HCT116 (cell line): Measurements from ENCODE around the gene MKRN1. TPM values are rescaled to one million over a fixed set of nuclear protein-coding genes. Genes with fewer than 3 reads are reported as not detected.

ENCODE experiments used
- ATAC-seq: fragments of 200-7000 bp; cut with Tn5 transposase; 2 replicates; pipeline ENCODE4 v1.9.1; 2020; ENCODE audit warnings: mild to moderate bottlenecking, moderate library complexity
- BruUV-seq: library from RNA; stranded (reverse); fragments of 400-500 nt; replicated peaks from 2 replicates; lab custom pipeline; 2021; lab: Mats Ljungman, UMichigan
- CTCF ChIA-PET: fragments of 300-600 bp; sonication (Branson Sonifier 250); formaldehyde crosslinking; loops from one replicate; lab custom pipeline; 2021; ENCODE audit warnings: antibody characterized with exemption; lab: Charles Lee
- POLR2A ChIA-PET: fragments of 300-600, 350-600 bp; sonication (Branson Sonifier 250); formaldehyde crosslinking; loops from one replicate; lab custom pipeline; 2021; ENCODE audit warnings: antibody characterized with exemption; lab: Charles Lee
- RAD21 ChIA-PET, 2 experiments: fragments of 300-600 bp; sonication (Branson Sonifier 250); formaldehyde crosslinking; loops; one replicate each; lab custom pipeline; 2023; ENCODE audit warnings: low total read pairs in 2 of 2; ENCODE audit not compliant: uncharacterized antibody in 2 of 2, unreplicated experiment in 2 of 2, low non-redundant PET in 1 of 2; lab: Charles Lee
- DNase-seq: peaks from one replicate; pipeline ENCODE4 v3.0.0-alpha.2; 2010; ENCODE audit warnings: low read depth, low spot score
- H2AFZ ChIP-seq: fragments of 200-600 bp; shearing (Covaris generic), sonication (generic); 2 replicates; pipeline ENCODE4 v1.6.1; 2017; ENCODE audit warnings: low read depth, mixed run types, mixed read lengths, antibody characterized with exemption, low read length; ENCODE audit not compliant: poor library complexity, severe bottlenecking
- H3K27ac ChIP-seq: 2 replicates; pipeline ENCODE4 v1.5.1; 2012; ENCODE audit warnings: low read depth, low read length
- H3K27me3 ChIP-seq: fragments of 200-600 bp; sonication (generic); 2 replicates; pipeline ENCODE4 v1.6.1; 2016; ENCODE audit warnings: mixed run types, low read length, mixed read lengths; ENCODE audit not compliant: insufficient read depth
- H3K36me3 ChIP-seq, 2 experiments: fragments of 200-500 bp in 1 of 2; fragments of 200-600 bp in 1 of 2; sonication (Bioruptor generic) in 1 of 2; sonication (generic) in 1 of 2; 2 replicates each; pipeline versions ENCODE4 v1.5.1 to v1.6.1; 2014 to 2016; ENCODE audit warnings: low read length in 2 of 2, inconsistent platforms in 1 of 2, mixed read lengths in 1 of 2, mixed run types in 1 of 2; ENCODE audit not compliant: insufficient read depth in 2 of 2, control insufficient read depth in 1 of 2
- H3K4me1 ChIP-seq, 2 experiments: fragments of 200-600 bp in 1 of 2; sonication (generic) in 1 of 2; 2 replicates each; pipeline versions ENCODE4 v1.5.1 to v1.6.1; 2012 to 2017; ENCODE audit warnings: low read length in 2 of 2, inconsistent platforms in 1 of 2, mild to moderate bottlenecking in 1 of 2, mixed read lengths in 1 of 2, mixed run types in 1 of 2, moderate library complexity in 1 of 2; ENCODE audit not compliant: insufficient read depth in 2 of 2, control insufficient read depth in 1 of 2
- H3K4me2 ChIP-seq: fragments of 200-600 bp; sonication (generic); 2 replicates; pipeline ENCODE4 v1.6.1; 2017; ENCODE audit warnings: mixed run types, low read length, mixed read lengths
- H3K4me3 ChIP-seq, 2 experiments: fragments of 200-600 bp in 1 of 2; sonication (generic) in 1 of 2; replicated peaks in 1 of 2; 2 replicates each; pipeline ENCODE4 v1.5.1; 2011 to 2016; ENCODE audit warnings: low read length in 2 of 2, control low read depth in 1 of 2, low read depth in 1 of 2, mild to moderate bottlenecking in 1 of 2, mixed read lengths in 1 of 2, mixed run types in 1 of 2
- H3K79me2 ChIP-seq: fragments of 200-600 bp; sonication (generic); 2 replicates; pipeline ENCODE4 v1.6.1; 2017; ENCODE audit warnings: mild to moderate bottlenecking, mixed run types, low read length, moderate library complexity, mixed read lengths; ENCODE audit not compliant: insufficient read depth
- H3K9ac ChIP-seq: fragments of 200-600 bp; sonication (generic); 2 replicates; pipeline ENCODE4 v1.6.1; 2016; ENCODE audit warnings: low read length, mixed read lengths
- H3K9me2 ChIP-seq: fragments of 200-600 bp; sonication (generic), shearing (Covaris generic); 2 replicates; pipeline ENCODE4 v1.6.1; 2017; ENCODE audit warnings: mixed run types, mild to moderate bottlenecking, moderate library complexity; ENCODE audit not compliant: insufficient read depth
- H3K9me3 ChIP-seq, 2 experiments: fragments of 200-500 bp in 1 of 2; fragments of 200-600 bp in 1 of 2; sonication (Bioruptor generic) in 1 of 2; sonication (generic) in 1 of 2; 2 replicates each; pipeline ENCODE4 v1.6.1; 2014 to 2017; ENCODE audit warnings: low read length in 2 of 2, mixed read lengths in 2 of 2, inconsistent platforms in 1 of 2, low read depth in 1 of 2, mild to moderate bottlenecking in 1 of 2, mixed run types in 1 of 2, moderate library complexity in 1 of 2; ENCODE audit not compliant: control insufficient read depth in 1 of 2, insufficient read depth in 1 of 2
- H4K20me1 ChIP-seq: fragments of 200-600 bp; sonication (generic), shearing (Covaris generic); 2 replicates; pipeline ENCODE4 v1.6.1; 2017; ENCODE audit warnings: mixed run types, mild to moderate bottlenecking, moderate library complexity; ENCODE audit not compliant: insufficient read depth
- CBX3 ChIP-seq: IDR thresholded peaks from 2 replicates; pipeline ENCODE4 v1.6.1; 2012; ENCODE audit warnings: low read depth
- ELF1 ChIP-seq: IDR thresholded peaks from 2 replicates; pipeline ENCODE4 v1.6.1; 2012; ENCODE audit warnings: low read depth, borderline replicate concordance
- JUND ChIP-seq: IDR thresholded peaks from 2 replicates; pipeline ENCODE4 v1.6.1; 2012
- POLR2A ChIP-seq: IDR thresholded peaks from 2 replicates; pipeline ENCODE4 v1.7.0; 2011; ENCODE audit warnings: borderline replicate concordance; ENCODE audit not compliant: insufficient read depth, insufficient read length; ENCODE audit errors: extremely low read depth
- POLR2AphosphoS5 ChIP-seq: IDR thresholded peaks from 2 replicates; pipeline ENCODE4 v1.6.1; 2011; ENCODE audit warnings: mild to moderate bottlenecking, low read depth, low read length, moderate library complexity
- RAD21 ChIP-seq: IDR thresholded peaks from 2 replicates; pipeline ENCODE4 v1.6.1; 2012; ENCODE audit warnings: low read depth, mild to moderate bottlenecking
- SIN3A ChIP-seq: IDR thresholded peaks from 2 replicates; pipeline ENCODE4 v1.6.1; 2012; ENCODE audit warnings: low read depth
- SRF ChIP-seq: IDR thresholded peaks from 2 replicates; pipeline ENCODE4 v1.6.1; 2012; ENCODE audit warnings: low read depth
- YY1 ChIP-seq: IDR thresholded peaks from 2 replicates; pipeline ENCODE4 v1.6.1; 2011; ENCODE audit warnings: low read length, low read depth, moderate library complexity, mild to moderate bottlenecking; ENCODE audit not compliant: insufficient replicate concordance; ENCODE audit errors: extremely low read depth
- ZFX ChIP-seq: fragments of 450-650 bp; IDR thresholded peaks from 2 replicates; pipeline ENCODE4 v1.6.1; 2017
- intact Hi-C: fragments of 100-400 bp; cut with micrococcal nuclease; formaldehyde crosslinking; loops from 2 replicates; pipeline ENCODE4 v1.10.0; 2022
- total RNA-seq: library from RNA; stranded (reverse); gene quantifications from one replicate; pipeline ENCODE4 v1.2.1, GENCODE V29; 2021; ENCODE audit not compliant: unreplicated experiment
- TF ChIP-seq, protein P1 (sequence below): IDR thresholded peaks from 2 replicates; pipeline ENCODE4 v1.6.1; 2012
- TF ChIP-seq, protein P2 (sequence below), 3 experiments: fragments of 200-600 bp in 1 of 3; sonication (generic) in 1 of 3; IDR thresholded peaks in 2 of 3; conservative IDR thresholded peaks in 1 of 3; 2 replicates each; pipeline ENCODE4 v1.5.1; 2012 to 2017; ENCODE audit warnings: low read depth in 2 of 3, low read length in 2 of 3, antibody characterized with exemption in 1 of 3, borderline replicate concordance in 1 of 3, control low read depth in 1 of 3, mild to moderate bottlenecking in 1 of 3, mixed read lengths in 1 of 3, mixed run types in 1 of 3, moderate library complexity in 1 of 3; ENCODE audit not compliant: insufficient read depth in 1 of 3

MKRN1 gene
- total RNA-seq, 1 experiment from 2014 or later = 95.0 TPM

DNA sequence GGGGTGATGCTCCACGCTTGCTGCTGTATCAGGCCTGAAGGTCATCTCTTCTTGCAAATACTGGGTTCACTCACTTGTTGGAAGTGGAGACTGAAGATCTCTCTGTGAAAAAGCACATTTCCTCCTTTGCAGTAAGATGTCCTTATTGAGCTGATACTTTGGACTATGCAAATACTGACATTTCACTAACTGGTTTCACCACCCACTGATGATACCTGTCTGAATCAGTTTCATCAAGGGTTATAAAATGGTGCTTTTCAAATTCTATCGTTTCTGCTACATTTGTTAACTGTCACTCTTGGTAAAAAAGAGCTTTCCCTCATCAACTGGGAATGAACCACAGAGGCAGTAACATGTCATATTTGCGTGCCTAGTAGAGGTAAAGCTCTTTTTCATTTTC, 39.9 kb downstream of the MKRN1 start:
- H3K4me1 ChIP-seq = peaks cover 4 to 6% of the 10 kb centered on the region in 2 experiments
- ChIA-PET RAD21 (no interaction called here), POLR2A (no interaction called here), CTCF (no interaction called here)
- H3K9me2 ChIP-seq = no peaks in the 10 kb centered on the region
- no peak overlapping the region for H2AFZ ChIP-seq
- TF ChIP-seq ELF1 (no peak), YY1 (no peak)
- TF ChIP-seq, protein P1, sequence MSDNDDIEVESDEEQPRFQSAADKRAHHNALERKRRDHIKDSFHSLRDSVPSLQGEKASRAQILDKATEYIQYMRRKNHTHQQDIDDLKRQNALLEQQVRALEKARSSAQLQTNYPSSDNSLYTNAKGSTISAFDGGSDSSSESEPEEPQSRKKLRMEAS = no peak
- TF ChIP-seq, protein P2, sequence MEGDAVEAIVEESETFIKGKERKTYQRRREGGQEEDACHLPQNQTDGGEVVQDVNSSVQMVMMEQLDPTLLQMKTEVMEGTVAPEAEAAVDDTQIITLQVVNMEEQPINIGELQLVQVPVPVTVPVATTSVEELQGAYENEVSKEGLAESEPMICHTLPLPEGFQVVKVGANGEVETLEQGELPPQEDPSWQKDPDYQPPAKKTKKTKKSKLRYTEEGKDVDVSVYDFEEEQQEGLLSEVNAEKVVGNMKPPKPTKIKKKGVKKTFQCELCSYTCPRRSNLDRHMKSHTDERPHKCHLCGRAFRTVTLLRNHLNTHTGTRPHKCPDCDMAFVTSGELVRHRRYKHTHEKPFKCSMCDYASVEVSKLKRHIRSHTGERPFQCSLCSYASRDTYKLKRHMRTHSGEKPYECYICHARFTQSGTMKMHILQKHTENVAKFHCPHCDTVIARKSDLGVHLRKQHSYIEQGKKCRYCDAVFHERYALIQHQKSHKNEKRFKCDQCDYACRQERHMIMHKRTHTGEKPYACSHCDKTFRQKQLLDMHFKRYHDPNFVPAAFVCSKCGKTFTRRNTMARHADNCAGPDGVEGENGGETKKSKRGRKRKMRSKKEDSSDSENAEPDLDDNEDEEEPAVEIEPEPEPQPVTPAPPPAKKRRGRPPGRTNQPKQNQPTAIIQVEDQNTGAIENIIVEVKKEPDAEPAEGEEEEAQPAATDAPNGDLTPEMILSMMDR (IDR thresholded peaks at IDR 0.05 in 2 of 3, conservative IDR thresholded peaks at IDR 0.05 in 1 of 3; ENCODE audit: borderline replicate concordance in 1 of 3, insufficient read depth in 1 of 3, low read depth in 2 of 3, low read length in 2 of 3) = no peak
- H3K27ac ChIP-seq = no peak overlapping the region
- no TSS peak for BruUV-seq
- no peaks in the 10 kb centered on the region for H4K20me1 ChIP-seq
- H3K27me3 ChIP-seq = no peaks in the 10 kb centered on the region
- ATAC-seq = no peak
- H3K4me2 ChIP-seq = no peak overlapping the region
- no peak for DNase-seq
- no peaks in the 10 kb centered on the region for H3K36me3 ChIP-seq
- no peaks in the 10 kb centered on the region for H3K9me3 ChIP-seq
- no peak overlapping the region for H3K9ac ChIP-seq
- no peak overlapping the region for H3K4me3 ChIP-seq
- intact Hi-C loops = no loop called here
- H3K79me2 ChIP-seq = no peaks in the 10 kb centered on the region

DNA sequence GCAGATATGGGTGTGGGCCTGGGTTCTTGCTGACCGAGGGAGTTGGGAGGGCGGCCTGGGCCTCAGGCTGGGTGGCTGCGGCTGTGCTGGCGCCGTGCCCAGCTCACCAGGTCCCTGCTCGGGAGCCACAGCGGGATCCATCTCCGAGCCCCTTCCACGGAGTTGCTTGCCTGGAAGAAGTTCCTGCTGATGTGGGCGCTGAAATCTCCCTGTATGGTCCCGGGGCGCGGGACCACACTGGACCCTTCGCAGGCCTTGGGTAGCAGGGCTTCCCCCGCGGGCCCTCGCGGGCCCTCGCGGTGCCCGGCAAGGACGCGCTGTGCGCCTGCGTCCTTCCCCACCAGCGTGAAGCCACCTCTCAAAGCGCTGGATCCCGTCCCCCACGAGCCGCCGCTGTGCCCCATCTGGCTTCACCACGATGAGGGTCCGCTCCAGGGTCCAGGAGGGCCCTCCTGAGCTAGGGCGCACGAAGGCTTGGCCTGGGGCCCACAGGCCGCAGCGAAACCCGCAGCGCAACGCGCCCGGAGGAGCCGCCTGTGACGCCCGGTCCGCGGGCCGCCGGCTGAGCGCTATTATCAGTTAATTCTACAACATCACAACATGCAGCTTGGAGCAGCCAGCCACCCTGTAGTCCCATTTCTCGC, 43.9 kb downstream of the MKRN1 start:
- Histone ChIP-seq H3K36me3 (no peaks in the 10 kb centered on the region), H3K9me3 (no peaks in the 10 kb centered on the region), H3K79me2 (no peaks in the 10 kb centered on the region), H4K20me1 (no peaks in the 10 kb centered on the region), H3K4me2 (no peak overlapping the region), H3K9me2 (no peaks in the 10 kb centered on the region), H3K27ac (no peak overlapping the region), H3K27me3 (no peaks in the 10 kb centered on the region), H3K9ac (no peak overlapping the region), H2AFZ (no peak overlapping the region), H3K4me3 (no peak overlapping the region), H3K4me1 (no peaks in the 10 kb centered on the region; a peak in 1 of 4 replicates)
- ATAC-seq = no peak
- no peak for DNase-seq
- ChIA-PET POLR2A (no interaction called here), CTCF (no interaction called here), RAD21 (no interaction called here)
- intact Hi-C loops = no loop called here
- BruUV-seq = no TSS peak
- TF ChIP-seq RAD21 = no peak
- no peak for TF ChIP-seq SRF
- no peak for TF ChIP-seq POLR2AphosphoS5
- TF ChIP-seq ZFX = no peak
- no peak for TF ChIP-seq CBX3
- TF ChIP-seq POLR2A = no peak
- TF ChIP-seq, protein P1 = no peak
- TF ChIP-seq, protein P2 (IDR thresholded peaks at IDR 0.05 in 2 of 3, conservative IDR thresholded peaks at IDR 0.05 in 1 of 3; ENCODE audit: borderline replicate concordance in 1 of 3, insufficient read depth in 1 of 3, low read depth in 2 of 3, low read length in 2 of 3) = no peak
- TF ChIP-seq ELF1 = no peak
- TF ChIP-seq SIN3A = no peak
- TF ChIP-seq JUND = no peak
